ENCODE data around the gene STX16.

DNA sequence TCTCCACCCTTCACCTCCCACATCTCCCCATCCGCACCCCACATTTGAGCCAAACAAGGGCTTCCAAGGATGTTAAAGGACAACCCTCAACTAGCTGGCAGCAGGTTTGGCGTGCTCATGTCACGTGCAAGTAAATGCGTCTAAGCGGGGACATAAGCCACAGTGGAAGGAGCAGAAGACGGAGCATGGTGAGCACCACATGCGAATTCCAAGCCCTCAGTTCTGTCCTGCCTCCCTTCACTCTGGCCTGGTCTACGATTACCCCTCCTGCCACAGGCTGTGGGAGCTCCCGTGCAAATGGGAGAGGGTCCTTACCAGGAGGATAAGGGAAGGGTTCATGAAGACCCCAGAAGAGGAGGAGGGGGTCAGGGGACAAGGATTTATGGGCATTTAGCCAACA lies 44.9 kb upstream of the STX16 start:
- no peak for TF ChIP-seq POLR2A (IDR thresholded peaks at IDR 0.05)
- TF ChIP-seq, protein P1, sequence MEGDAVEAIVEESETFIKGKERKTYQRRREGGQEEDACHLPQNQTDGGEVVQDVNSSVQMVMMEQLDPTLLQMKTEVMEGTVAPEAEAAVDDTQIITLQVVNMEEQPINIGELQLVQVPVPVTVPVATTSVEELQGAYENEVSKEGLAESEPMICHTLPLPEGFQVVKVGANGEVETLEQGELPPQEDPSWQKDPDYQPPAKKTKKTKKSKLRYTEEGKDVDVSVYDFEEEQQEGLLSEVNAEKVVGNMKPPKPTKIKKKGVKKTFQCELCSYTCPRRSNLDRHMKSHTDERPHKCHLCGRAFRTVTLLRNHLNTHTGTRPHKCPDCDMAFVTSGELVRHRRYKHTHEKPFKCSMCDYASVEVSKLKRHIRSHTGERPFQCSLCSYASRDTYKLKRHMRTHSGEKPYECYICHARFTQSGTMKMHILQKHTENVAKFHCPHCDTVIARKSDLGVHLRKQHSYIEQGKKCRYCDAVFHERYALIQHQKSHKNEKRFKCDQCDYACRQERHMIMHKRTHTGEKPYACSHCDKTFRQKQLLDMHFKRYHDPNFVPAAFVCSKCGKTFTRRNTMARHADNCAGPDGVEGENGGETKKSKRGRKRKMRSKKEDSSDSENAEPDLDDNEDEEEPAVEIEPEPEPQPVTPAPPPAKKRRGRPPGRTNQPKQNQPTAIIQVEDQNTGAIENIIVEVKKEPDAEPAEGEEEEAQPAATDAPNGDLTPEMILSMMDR (IDR thresholded peaks at IDR 0.05 in 4 of 5, conservative IDR thresholded peaks at IDR 0.05 in 1 of 5), result no peak
